GM19397 (cell line): ENCODE measurements around the gene TEX261.

Experiments
- ATAC-seq: cut with Tn5 transposase; IDR thresholded peaks from one replicate; pipeline ENCODE4 v1.9.1; 2021; ENCODE audit warnings: mild to moderate bottlenecking, moderate library complexity; ENCODE audit not compliant: unreplicated experiment

The TEX261 gene

DNA sequence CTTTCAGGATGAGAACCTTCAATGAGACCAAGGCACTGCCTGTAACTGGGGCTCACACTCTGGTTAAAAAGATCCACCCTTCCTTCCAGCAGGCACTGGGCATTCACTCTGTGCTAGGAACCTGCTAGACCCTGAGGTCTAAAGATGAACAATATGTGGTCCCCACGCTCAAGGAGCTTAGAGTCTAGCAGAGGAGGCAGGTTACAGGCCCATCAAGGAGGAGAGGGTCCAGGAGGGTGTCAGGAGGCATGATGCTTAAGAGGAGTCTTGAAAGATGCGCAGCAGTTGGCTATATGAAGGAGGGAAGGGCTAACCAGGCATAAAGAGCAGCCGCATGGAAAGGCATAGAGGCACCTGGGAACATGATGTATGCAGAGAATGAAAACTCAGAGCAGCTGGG is 11.7 kb downstream of the TEX261 start:
- no peak for ATAC-seq

DNA sequence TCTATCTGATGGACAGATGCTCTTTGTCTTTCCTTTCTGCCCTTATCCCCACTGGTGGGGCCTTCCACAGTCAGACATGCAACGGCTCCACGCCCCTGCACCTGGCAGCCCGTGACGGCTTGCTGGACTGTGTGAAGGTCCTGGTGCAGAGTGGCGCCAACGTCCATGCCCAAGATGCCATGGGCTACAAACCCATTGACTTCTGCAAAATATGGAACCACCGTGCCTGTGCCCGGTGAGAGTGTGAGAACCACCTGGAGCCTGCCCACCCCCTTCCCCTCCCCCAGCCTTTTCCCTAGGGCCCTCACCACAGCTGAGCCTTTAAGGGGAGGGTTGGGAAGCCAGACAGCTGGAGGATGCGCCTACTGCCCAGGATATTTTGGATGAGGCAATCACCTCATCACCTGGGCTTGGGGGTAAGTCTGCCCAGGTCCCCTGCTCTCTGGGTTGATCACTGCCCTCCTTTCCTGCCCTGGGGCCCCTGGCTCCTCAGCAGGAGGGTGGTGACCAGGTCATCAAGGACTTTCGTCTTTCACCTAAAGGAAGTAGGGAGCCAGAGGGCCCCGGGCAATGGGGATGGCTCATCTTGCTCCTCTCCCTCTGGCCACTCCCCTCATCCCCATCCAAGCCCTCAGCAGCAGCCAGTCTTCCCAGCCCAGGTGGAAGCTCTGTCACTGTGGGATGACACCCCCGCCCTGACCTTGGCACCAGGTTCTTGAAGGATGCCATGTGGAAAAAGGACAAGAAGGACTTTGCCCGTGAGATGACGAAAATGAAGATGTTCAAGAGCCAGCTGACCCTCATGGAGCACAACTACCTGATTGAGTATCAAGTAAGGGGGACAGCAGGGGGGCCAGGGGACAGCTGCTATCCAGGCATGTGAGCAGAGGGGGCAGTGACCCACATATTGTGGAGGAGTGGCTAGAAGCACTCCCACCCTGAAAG is 12.5 kb downstream of the TEX261 start:
- ATAC-seq = no peak

DNA sequence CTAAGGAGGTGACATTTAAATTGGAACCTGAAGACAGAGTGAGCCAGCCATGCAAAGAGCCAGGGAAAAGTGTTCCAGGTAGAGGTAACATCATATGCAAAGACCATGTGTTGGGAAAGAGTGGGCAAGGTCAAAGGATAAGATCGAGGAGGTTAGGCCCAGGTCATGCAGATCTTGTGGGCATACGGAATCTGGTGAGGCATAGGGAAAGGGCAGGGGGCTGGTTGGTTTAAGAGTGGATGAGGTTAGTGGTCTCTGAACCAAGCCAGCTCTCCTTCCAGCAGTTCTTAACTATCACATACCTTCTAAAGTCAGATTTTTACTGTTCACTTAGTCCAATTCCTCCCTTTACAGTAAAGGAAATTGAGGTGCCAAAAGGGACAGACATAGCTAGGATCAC is 13.3 kb downstream of the TEX261 start:
- no peak for ATAC-seq

DNA sequence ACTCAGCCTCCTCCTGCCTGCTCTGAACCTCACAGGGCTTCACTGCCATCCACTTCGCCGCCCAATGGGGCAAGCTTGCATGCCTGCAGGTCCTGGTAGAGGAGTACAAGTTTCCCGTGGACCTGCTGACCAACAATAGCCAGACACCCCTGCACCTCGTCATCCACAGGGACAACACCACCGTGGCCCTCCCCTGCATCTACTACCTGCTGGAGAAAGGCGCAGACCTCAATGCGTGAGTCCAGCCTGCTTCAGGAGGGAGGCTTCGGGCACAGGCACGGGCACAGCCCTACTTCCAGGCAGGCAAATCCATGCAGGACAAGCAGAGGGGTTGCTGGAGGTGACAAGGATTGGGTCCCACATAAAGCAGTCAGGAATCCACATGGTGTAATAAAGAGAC is 15.0 kb downstream of the TEX261 start:
- ATAC-seq = no peak

DNA sequence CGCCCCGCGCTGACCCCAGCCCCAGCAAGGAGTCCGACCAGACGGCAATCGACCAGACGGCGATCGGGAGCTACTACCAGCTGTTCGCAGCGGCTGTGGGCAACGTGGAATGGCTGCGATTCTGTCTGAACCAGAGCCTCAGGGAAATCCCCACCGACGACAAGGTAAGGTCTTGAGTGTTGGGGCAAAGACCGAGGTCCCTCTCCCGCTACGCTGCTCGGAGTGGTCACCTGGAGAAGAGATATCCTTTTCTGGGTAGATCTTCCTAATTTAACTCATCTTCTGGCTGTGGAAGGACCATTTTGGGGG is 15.5 kb downstream of the TEX261 start:
- ATAC-seq = no peak

DNA sequence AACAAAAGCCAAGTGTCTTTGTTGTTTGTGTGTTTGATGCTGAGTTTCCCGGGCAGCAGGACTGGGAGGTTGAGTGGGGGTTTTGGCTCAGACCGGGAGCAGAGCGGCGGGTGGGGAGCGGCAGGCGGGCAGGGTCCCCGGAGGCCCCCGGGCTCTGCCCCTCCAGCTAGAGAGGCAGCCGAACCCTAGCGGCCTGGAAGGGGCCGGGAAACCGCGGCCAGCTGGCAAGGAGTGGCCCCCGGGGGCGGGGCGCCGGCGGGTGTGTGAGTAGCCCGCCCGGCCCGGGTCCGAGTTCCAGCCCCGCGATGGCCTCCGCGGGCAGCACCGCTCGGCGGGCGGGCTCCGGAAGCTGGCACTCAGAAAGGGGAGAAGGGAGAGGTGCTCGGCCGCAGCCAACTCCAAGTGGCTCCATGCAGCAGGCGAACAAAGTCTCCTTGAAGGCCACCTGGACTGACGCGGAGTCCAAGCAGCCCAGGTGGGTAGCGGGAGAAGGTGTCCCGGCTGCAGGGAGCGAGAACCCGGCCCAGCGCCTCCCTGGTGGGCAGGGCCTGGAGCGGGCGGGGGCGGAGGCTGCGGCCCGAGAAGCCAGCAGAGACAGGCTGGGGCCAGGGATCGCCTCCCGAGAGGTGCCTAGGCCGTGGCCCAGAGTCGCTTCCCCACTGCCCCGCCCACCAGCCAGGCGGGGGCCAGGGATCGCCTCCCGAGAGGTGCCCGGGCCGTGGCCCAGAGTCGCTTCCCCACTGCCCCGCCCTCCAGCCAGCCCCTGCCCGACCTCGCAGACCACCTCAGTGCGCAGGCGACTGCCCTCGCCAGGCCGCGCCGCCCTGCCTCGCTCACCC is 16.1 kb downstream of the TEX261 start, which contains the start of gene ANKRD53:
ANKRD53 (plus strand) TSS at position 290 of the 839 bp plus-strand sequence; CDS start at position 306, 16 bp downstream.
- no peak for ATAC-seq

DNA sequence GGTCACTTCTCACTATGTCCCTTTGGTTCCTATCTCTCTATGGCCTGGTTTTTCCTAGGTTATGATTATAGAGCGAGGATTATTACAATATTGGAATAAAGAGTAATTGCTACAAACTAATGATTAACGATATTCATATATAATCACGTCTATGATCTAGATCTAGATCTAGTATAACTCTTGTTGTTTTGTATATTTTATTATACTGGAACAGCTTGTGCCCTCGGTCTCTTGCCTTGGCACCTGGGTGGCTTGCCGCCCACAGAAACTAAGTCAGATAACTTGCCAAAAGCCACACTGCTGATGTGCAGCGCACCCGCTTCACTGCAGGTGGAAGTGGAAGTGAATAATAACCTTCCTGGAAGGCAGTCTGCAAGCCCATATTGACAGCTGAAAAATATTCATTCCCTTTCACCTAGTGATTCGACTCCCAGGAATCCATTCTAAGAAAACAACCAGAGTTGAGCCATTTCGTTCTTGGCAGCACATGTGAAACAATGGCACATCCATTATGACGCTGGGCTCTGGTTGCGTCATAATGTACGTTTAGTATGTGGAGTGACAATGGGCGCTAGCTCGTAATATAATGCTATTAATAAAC is 17.0 kb downstream of the TEX261 start:
- ATAC-seq = no peak

DNA sequence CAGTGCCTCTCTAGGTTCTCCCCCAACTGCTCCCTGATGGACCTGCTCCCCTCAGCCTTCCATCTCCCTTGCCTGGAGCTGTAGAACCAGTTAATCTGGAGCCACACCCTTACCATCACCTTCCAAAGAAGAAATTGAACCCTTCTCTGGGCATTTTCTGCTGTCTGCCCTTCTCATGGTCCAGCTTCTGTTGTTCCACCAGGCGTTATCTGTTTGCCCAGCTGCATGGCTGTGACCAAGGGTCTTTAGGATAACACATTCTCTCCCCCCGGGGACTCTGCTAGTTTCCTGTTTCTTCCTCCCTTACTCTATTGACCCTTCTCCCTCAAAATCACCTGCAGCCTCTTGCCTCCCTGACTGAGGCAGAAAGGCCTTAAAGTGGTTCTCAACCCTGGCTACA is 19.4 kb downstream of the TEX261 start:
- ATAC-seq = no peak

DNA sequence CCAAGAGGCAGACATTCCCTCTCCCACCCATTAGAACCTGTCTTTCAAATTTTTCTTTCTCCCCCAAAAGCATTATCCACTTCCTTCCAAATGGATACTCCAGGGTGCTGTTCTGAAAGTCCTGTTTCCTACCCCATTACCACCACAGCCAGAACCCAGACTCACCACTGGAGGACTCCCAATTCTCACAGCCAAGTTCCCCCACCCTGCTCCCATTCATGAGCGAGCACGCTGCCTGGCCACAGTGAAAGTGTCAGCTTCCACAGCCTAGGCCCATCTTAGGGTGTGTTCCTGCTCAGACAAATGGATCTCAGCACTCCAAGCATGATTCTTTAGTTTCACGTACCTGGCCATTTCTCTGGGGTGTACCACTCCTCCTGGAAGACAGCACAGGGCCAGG is 20.1 kb downstream of the TEX261 start:
- no peak for ATAC-seq

DNA sequence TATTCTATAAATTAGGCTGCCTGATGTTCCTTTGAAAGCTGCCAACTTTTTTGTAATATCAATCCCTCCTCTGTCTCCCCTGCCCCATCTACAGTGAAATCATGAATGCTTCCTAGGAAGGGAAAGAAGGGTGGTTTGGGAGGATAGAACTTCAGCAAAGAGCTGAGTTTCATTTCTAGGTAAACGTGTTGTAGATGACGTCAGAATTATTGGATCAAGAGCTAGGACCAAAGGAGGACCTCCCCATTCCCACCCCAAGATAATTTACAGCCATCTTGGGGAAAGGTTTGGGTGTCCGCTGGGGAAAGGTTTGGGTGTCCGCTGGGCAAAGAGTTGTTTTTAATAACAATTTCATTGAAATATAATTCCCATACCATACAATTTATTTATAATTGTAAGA is 27.5 kb downstream of the TEX261 start:
- no peak for ATAC-seq

DNA sequence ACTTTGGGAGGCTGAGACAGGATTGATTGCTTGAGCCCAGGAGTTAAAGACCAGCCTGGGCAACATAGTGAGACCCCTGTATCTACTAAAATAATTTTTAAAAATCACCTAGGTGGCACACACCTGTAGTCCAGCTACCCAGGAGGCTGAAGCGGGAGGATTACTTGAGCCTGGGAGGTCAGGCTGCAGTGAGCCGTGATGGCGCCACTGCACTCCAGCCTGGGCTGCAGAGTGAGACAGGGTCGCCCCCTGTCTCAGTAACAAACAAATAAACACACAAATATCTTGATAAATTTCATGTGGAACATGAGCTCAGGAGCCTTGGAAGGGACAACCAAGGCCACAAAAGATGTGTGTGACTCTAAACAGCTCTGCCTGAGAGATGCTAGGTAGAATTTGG is 28.0 kb downstream of the TEX261 start:
- ATAC-seq = no peak

DNA sequence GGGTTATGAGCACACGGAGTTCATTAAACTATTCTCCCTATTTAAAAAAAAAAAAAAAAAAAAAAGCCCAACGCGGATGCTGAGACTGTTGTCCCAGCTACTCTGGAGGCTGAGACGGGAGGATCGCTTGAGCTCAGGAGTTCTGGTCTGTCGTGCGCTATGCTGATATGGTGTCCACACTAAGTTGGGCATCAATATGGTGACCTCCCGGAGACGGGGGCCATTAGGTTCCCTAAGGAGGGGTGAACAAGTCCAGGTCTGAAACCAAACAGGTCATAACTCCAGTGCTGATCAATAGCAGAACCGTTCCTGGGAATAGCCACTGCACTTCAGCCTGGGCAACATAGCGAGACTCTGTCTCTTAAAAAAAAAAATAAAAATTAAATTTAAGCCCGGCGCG is 29.2 kb downstream of the TEX261 start:
- ATAC-seq = no peak

DNA sequence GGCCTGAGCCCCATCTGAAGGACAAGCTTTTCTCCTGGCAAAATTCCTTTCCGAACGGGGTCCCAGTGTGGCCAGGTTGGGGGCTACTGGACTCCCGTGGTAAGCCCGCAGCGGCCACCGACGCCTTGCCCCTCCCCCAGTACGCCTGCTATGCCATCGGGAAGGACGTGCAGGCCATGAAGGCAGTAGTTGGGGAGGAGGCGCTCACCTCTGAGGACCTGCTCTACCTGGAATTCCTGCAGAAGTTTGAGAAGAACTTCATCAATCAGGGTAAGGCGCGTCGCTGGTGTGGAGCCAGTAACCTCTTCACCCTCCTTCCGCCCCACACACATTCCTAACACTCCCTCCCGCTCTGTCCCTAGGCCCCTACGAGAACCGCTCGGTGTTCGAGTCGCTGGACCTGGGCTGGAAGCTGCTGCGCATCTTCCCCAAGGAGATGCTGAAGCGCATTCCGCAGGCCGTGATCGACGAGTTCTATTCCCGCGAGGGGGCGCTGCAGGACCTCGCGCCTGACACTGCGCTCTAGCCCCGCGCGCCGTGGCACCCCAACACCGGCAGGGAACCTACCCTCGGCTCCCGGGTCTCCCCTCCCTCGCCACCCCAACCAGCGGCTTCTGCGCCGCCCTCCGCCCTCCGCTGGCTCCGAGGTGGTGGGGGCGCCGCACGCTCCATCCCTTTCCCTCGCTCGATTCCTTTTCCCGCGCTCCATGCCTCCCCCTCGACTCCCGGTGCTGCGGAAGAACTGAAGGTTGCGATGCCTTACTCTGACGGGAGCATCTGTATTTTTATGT is 29.9 kb downstream of the TEX261 start:
- peak; percentile 73 for ATAC-seq

DNA sequence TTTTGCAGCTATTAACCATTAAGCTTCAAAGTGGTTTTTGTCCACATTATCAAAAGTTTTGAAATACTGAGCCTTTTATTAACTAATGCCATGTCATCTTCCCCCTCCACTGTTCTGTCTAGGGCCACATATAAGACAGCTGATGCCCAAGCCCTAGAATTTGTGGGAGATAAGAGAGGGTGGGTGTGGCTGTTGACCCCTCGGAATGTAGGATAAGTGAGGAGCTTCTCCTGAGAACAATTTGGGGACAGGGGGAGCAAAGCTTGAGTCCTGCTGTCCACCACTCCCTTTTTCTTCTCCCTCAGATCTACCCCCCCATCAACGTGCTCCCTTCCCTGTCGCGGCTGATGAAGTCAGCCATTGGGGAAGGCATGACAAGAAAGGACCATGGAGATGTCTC is 30.5 kb downstream of the TEX261 start:
- no peak for ATAC-seq

DNA sequence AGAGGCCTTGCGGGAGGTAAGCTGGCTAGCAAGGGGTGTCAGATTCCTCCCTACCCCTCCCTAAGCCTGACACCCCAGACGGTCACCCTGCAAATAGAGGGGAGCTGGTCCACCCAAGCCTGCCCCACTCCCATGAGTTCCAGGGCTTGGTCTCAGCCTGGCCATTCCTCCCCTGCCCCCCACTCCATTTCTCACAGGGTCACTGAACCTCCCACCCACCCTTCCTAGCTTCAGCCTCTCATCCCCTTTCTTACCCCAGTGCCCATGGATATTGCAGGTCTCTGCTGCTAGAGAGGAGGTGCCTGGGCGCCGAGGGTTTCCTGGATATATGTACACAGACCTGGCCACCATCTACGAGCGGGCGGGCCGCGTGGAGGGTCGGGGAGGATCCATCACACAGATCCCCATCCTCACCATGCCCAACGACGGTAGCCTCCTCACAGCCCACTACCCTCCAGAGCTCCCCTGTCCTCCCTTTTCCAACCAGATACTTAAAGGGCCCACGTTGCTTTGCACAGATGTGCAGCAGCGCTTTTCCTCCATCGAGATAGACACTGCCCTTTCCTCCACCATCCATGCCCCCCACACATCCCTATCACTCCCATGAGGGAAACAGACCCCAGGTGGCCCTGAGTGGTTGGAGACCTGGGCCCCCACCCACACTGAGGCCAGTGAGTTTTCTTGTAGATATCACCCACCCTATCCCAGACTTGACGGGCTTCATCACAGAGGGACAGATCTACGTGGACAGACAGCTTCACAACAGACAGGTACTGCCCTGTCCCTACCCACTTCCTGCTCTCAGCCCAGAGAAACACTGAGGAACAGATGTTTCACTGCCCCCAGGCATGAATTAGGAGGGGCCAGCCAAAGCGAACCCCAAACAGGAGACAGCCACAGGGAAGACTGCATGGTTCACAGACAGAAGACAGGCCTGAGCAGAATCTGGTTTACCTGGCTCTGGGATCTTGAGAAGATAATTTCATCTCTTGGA is 31.5 kb downstream of the TEX261 start:
- ATAC-seq = no peak

DNA sequence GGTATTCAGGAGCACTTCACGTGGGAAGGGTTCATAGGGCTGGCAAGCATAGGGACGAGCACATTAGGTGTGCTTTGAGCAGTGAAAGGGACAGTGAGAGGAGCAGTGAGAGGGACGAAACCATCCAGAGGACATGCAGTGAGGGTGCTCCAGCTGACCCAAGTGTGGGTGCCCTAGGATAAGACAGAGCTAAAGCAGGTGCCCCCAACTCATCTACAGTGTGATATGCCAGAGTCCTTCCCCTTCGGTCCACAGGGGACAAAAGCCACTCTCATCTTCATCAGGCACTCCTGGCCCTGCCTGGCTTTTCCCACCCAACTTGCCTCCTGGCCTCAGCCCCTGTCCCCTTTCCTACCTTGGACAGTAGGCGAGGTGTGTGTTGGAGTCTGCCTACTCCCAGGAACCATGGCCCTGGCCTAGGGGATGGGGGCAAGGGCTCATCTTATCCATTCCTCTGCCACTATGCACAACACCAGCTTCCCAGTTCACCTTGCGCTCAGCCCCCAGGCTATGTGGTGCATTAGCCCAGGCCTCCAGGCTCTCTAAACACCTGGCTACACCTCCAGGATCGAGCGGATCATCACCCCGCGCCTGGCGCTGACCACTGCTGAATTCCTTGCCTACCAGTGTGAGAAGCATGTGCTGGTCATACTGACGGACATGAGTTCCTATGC is 32.3 kb downstream of the TEX261 start:
- ATAC-seq = no peak

DNA sequence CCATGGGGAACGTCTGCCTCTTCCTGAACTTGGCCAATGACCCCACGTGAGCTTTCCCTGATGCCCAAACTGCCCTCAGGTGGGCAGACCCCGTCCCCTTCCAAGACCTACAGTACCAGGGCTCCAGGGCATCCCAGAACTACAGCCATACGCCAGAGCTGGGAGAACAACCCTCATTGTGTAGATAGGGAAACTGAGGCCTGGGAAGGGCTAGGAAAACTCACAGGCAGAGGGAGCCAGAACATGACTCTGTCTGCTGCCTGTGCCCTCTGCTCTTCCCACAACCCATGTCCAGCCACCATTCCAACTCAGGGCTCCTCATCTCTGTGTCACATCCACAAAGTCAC is 33.1 kb downstream of the TEX261 start:
- ATAC-seq = no peak

DNA sequence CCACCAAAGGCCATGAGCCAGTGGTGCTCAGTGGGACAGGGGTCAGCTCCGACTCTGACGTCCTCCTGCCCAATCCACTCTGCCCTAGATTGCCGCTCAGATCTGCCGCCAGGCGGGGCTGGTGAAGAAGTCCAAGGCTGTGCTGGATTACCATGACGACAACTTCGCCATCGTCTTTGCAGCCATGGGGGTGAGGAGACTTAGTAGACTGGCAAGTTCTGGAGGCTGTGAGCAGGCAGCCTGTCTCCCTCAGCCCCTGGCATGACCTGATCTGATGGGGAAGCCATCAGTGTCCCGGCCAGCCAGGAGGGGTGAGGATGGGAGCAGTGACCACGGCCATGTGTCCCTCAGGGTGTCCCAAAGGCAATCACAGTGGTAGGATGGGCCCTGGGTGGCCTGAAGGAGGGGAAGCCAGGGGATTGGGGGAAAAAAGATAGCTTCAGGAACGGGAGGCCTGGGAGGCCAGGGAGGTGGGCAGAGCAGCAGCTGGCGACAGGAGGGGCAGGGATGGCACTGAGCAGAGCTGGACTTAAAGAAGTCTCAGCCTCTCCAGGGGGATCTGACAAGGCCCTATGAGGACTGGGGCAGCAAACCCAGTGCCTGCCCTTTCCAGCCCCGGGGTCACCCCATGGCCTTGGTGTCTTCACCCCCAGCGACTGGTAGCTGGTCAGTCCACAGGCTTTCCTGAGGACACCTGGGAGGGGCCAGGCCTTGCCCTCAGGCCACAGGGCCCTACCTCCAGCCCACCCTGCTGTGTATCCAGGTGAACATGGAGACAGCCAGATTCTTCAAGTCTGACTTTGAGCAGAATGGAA is 33.6 kb downstream of the TEX261 start:
- ATAC-seq = no peak
